ENCODE results near the gene TNFRSF1A. TPM values are rescaled to one million over a fixed set of nuclear protein-coding genes. Genes with fewer than 3 reads are reported as not detected.
A peak's percentile ranks its signal among the peaks of the same experiment; 100 is the strongest.

Gene TNFRSF1A
- total RNA-seq, 1 experiment from 2014 or later, result 59.9 TPM

- Histone ChIP-seq H2BK12ac (ENCODE audit: insufficient read length, low read depth, low read length) (no peak overlapping the region), H2AFZ (ENCODE audit: low read length) (no peak overlapping the region), H4K20me1 (ENCODE audit: control insufficient read depth, insufficient read depth, insufficient read length) (no peaks in the 10 kb centered on the region), H3T11ph (ENCODE audit: low read length) (no peak overlapping the region), H3K23me2 (ENCODE audit: insufficient read length, low read depth, low read length, poor library complexity, severe bottlenecking) (peaks cover 27% of the 10 kb centered on the region), H3K18ac (ENCODE audit: insufficient read length, low read depth, low read length) (no peak overlapping the region), H3K79me1 (ENCODE audit: insufficient read depth, low read depth, low read length, poor library complexity, severe bottlenecking) (no peaks in the 10 kb centered on the region), H3K14ac (ENCODE audit: insufficient read depth, low read length) (no peak overlapping the region), H2BK120ac (ENCODE audit: low read depth, low read length, poor library complexity, severe bottlenecking) (no peak overlapping the region), H3K9ac (ENCODE audit: extremely low read depth, insufficient read length, low read length) (no peak overlapping the region), H2BK20ac (ENCODE audit: low read depth, low read length, poor library complexity, severe bottlenecking) (no peak overlapping the region), H2BK5ac (ENCODE audit: insufficient read length, low read length) (no peak overlapping the region), H3K4ac (ENCODE audit: low read depth, low read length) (no peak overlapping the region), H3K79me2 (ENCODE audit: insufficient read depth, low read length) (peaks cover 4% of the 10 kb centered on the region; the same call in 1 of the 2 replicates), H3K27ac (ENCODE audit: insufficient read length, low read depth, low read length) (no peak overlapping the region), H3K4me2 (ENCODE audit: insufficient read depth, insufficient read length, low read length) (no peak overlapping the region), H3K56ac (ENCODE audit: insufficient read length, low read depth, low read length) (no peak overlapping the region), H3K4me1 (ENCODE audit: insufficient read depth, low read length) (peaks cover 15% of the 10 kb centered on the region), H4K5ac (ENCODE audit: insufficient read length, low read depth, low read length) (no peak overlapping the region), H4K91ac (ENCODE audit: insufficient read length, low read depth, low read length) (no peak overlapping the region), H3K27me3 (ENCODE audit: insufficient read depth, low read length) (no peaks in the 10 kb centered on the region; the same call in 1 of the 2 replicates), H2AK5ac (ENCODE audit: insufficient read length, low read length) (no peak overlapping the region), H3K9me3 (ENCODE audit: control insufficient read depth, low read depth, low read length) (no peaks in the 10 kb centered on the region), H2BK15ac (ENCODE audit: low read depth, low read length) (no peak overlapping the region), H4K8ac (replicated peaks; ENCODE audit: insufficient read length, low read depth, low read length) (no peak overlapping the region), H3K23ac (ENCODE audit: insufficient read length, low read depth, low read length) (no peak overlapping the region)
- H3K36me3 Mint-ChIP-seq (ENCODE audit: insufficient read depth in 1 of 3, low read depth in 3 of 3), result no peaks in the 10 kb centered on the region; a peak in 1 of 7 replicates
- no peaks in the 10 kb centered on the region; a peak in 2 of 5 replicates for H3K9me3 Mint-ChIP-seq
- H3K4me1 Mint-ChIP-seq, result peaks cover 72 to 79% of the 10 kb centered on the region in 2 experiments
- no peak for TF ChIP-seq CTCF (conservative IDR thresholded peaks at IDR 0.05)
- peak; percentile 26 for DNase-seq
- no peak overlapping the region for H3K4me3 Mint-ChIP-seq
- WGBS (ENCODE audit: extremely low coverage, insufficient read length, low lambda C conversion rate), result no CpG with 5 or more reads among the region's 13 CpGs
- no peak overlapping the region; a peak in 1 of 7 replicates for H3K27ac Mint-ChIP-seq
- H3K27me3 Mint-ChIP-seq (ENCODE audit: low read depth), result peaks cover 23% of the 10 kb centered on the region
Measured at GRCh38 chr12:6378709-6379472, 37.0 kb upstream of the TNFRSF1A start.

Data from H9 (cell line).